Glutamatergic neuron (in vitro differentiated cells): ENCODE measurements around the gene SPATA31D1. TPM values are rescaled to one million over a fixed set of nuclear protein-coding genes. Genes with fewer than 3 reads are reported as not detected.

Experiments
- DNase-seq: peaks from one replicate; pipeline ENCODE4 v3.0.0; 2022
- H3K27ac Mint-ChIP-seq: one replicate; pipeline ENCODE4 v1.8.0; 2020; ENCODE audit warnings: mild to moderate bottlenecking, mixed read lengths, inconsistent platforms; ENCODE audit not compliant: unreplicated experiment
- H3K27me3 Mint-ChIP-seq: one replicate; pipeline ENCODE4 v1.8.0; 2020; ENCODE audit warnings: mild to moderate bottlenecking, moderate library complexity, mixed read lengths, inconsistent platforms; ENCODE audit not compliant: unreplicated experiment
- H3K36me3 Mint-ChIP-seq: one replicate; pipeline ENCODE4 v1.8.0; 2020; ENCODE audit warnings: mild to moderate bottlenecking, mixed read lengths, inconsistent platforms; ENCODE audit not compliant: unreplicated experiment
- H3K4me1 Mint-ChIP-seq: one replicate; pipeline ENCODE4 v1.8.0; 2020; ENCODE audit warnings: mild to moderate bottlenecking, low read depth, mixed read lengths, inconsistent platforms; ENCODE audit not compliant: unreplicated experiment
- H3K4me3 Mint-ChIP-seq: one replicate; pipeline ENCODE4 v1.8.0; 2020; ENCODE audit warnings: mild to moderate bottlenecking, mixed read lengths, inconsistent platforms; ENCODE audit not compliant: unreplicated experiment
- H3K9me3 Mint-ChIP-seq: one replicate; pipeline ENCODE4 v1.8.0; 2020; ENCODE audit warnings: mild to moderate bottlenecking, moderate library complexity, mixed read lengths, inconsistent platforms; ENCODE audit not compliant: unreplicated experiment
- CTCF ChIP-seq: fragments of 200-600 bp; sonication (generic); IDR thresholded peaks from one replicate; pipeline ENCODE4 v1.5.0; 2021; ENCODE audit not compliant: partially characterized antibody, unreplicated experiment
- total RNA-seq: library from RNA; stranded (reverse); fragmentation: NEBNext Ultra II Directional; extraction: Animal tissue kit (Norgen Biotek cat#: 25700); gene quantifications from one replicate; pipeline ENCODE4 v1.2.1, GENCODE V29; 2021; ENCODE audit not compliant: unreplicated experiment

The SPATA31D1 gene
- total RNA-seq, 1 donor from 2014 or later, result not detected

- no peak for DNase-seq
- no peak for TF ChIP-seq CTCF
- H3K27me3 Mint-ChIP-seq, result no peaks in the 10 kb centered on the region
- H3K9me3 Mint-ChIP-seq, result no peaks in the 10 kb centered on the region
- H3K4me1 Mint-ChIP-seq, result no peaks in the 10 kb centered on the region
- no peak overlapping the region for H3K27ac Mint-ChIP-seq
- peaks cover 5% of the 10 kb centered on the region for H3K36me3 Mint-ChIP-seq
- H3K4me3 Mint-ChIP-seq, result no peak overlapping the region
Measured at GRCh38 chr9:81979196-81979595, 9.4 kb upstream of the SPATA31D1 start.

GRCh38 chr9:81980568-81980967 lies 8.0 kb upstream of the SPATA31D1 start:
- Mint-ChIP-seq H3K4me1 (no peaks in the 10 kb centered on the region), H3K4me3 (no peak overlapping the region), H3K27ac (no peak overlapping the region), H3K27me3 (no peaks in the 10 kb centered on the region), H3K36me3 (peaks cover 5% of the 10 kb centered on the region), H3K9me3 (peaks cover 1% of the 10 kb centered on the region)
- TF ChIP-seq CTCF, result no peak
- DNase-seq, result no peak

- Mint-ChIP-seq H3K27me3 (no peaks in the 10 kb centered on the region), H3K9me3 (peaks cover 1% of the 10 kb centered on the region), H3K4me1 (no peaks in the 10 kb centered on the region), H3K27ac (no peak overlapping the region), H3K36me3 (peaks cover 5% of the 10 kb centered on the region), H3K4me3 (no peak overlapping the region)
- DNase-seq, result no peak
- no peak for TF ChIP-seq CTCF
Measured at GRCh38 chr9:81981883-81982282, 6.7 kb upstream of the SPATA31D1 start.

- peaks cover 1% of the 10 kb centered on the region for H3K9me3 Mint-ChIP-seq
- no peak for TF ChIP-seq CTCF
- DNase-seq, result no peak
Measured at GRCh38 chr9:81984928-81985327, 3.6 kb upstream of the SPATA31D1 start.

GRCh38 chr9:81986051-81986450 lies 2.5 kb upstream of the SPATA31D1 start:
- no peak for TF ChIP-seq CTCF
- H3K4me3 Mint-ChIP-seq, result no peak overlapping the region
- H3K27ac Mint-ChIP-seq, result no peak overlapping the region
- H3K36me3 Mint-ChIP-seq, result no peaks in the 10 kb centered on the region
- H3K9me3 Mint-ChIP-seq, result peaks cover 1% of the 10 kb centered on the region
- no peaks in the 10 kb centered on the region for H3K4me1 Mint-ChIP-seq
- DNase-seq, result no peak
- H3K27me3 Mint-ChIP-seq, result no peaks in the 10 kb centered on the region

More at GRCh38 chr9:81984928-81985327, 3.6 kb upstream of the SPATA31D1 start:
- H3K4me1 Mint-ChIP-seq, result no peaks in the 10 kb centered on the region
- no peak overlapping the region for H3K4me3 Mint-ChIP-seq
- H3K27me3 Mint-ChIP-seq, result no peaks in the 10 kb centered on the region
- H3K36me3 Mint-ChIP-seq, result no peaks in the 10 kb centered on the region
- no peak overlapping the region for H3K27ac Mint-ChIP-seq
